Measurements from ENCODE around the gene MAPK8IP1.
"Not testable (repeated sequence)": the region's sequence is repeated elsewhere in the genome, so short reads cannot be mapped to it uniquely, and the experiment has no call there.

Gene MAPK8IP1

GRCh38 chr11:45890886-45891550 lies 5.6 kb downstream of the MAPK8IP1 start:
- no peak for DNase-seq

GRCh38 chr11:45892856-45893255 lies 7.4 kb downstream of the MAPK8IP1 start:
- no peak for DNase-seq

- DNase-seq, result no peak
These were observed 9.2 kb downstream of the MAPK8IP1 start for GRCh38 chr11:45894555-45895247.

- DNase-seq, result no peak
These were observed 10.3 kb downstream of the MAPK8IP1 start for GRCh38 chr11:45895553-45896259.

- DNase-seq, result no peak
These were observed 11.1 kb downstream of the MAPK8IP1 start for GRCh38 chr11:45896422-45896984.

GRCh38 chr11:45897556-45897955 lies 12.1 kb downstream of the MAPK8IP1 start:
- no peak for DNase-seq

- DNase-seq, result no peak
These were observed 13.6 kb downstream of the MAPK8IP1 start for GRCh38 chr11:45899086-45899447.

GRCh38 chr11:45899448-45900174 lies 14.2 kb downstream of the MAPK8IP1 start:
- peak; percentile 87 for DNase-seq

GRCh38 chr11:45900175-45900800 lies 14.8 kb downstream of the MAPK8IP1 start:
- not testable (repeated sequence) for DNase-seq

GRCh38 chr11:45900916-45901617 lies 15.6 kb downstream of the MAPK8IP1 start:
- DNase-seq, result no peak

GRCh38 chr11:45901626-45902025 lies 16.2 kb downstream of the MAPK8IP1 start:
- DNase-seq, result no peak

- no peak for DNase-seq
These were observed 17.3 kb downstream of the MAPK8IP1 start for GRCh38 chr11:45902452-45903380.

GRCh38 chr11:45904309-45904915 lies 19.0 kb downstream of the MAPK8IP1 start:
- DNase-seq, result no peak

GRCh38 chr11:45905095-45905494 lies 19.6 kb downstream of the MAPK8IP1 start:
- no peak for DNase-seq

- not testable (repeated sequence) for DNase-seq
These were observed 20.1 kb downstream of the MAPK8IP1 start for GRCh38 chr11:45905576-45905975.

- DNase-seq, result no peak
These were observed 20.7 kb downstream of the MAPK8IP1 start for GRCh38 chr11:45906096-45906682.

- DNase-seq, result no peak
These were observed 21.6 kb downstream of the MAPK8IP1 start, which contains the start of gene FREY1 for GRCh38 chr11:45906965-45907611. FREY1 (minus strand) TSS chr11:45907271; CDS start chr11:45907245, 26 bp downstream.

GRCh38 chr11:45907911-45908370 lies 22.5 kb downstream of the MAPK8IP1 start:
- DNase-seq, result no peak

Data from fibroblast of skin of scalp (primary cell).